Measurements from ENCODE around the gene ATF5. TPM values are rescaled to one million over a fixed set of nuclear protein-coding genes. Genes with fewer than 3 reads are reported as not detected.

The ATF5 gene
- polyA plus RNA-seq, 3 donors = 5.8 to 22.1 (median 6.0) TPM

DNA sequence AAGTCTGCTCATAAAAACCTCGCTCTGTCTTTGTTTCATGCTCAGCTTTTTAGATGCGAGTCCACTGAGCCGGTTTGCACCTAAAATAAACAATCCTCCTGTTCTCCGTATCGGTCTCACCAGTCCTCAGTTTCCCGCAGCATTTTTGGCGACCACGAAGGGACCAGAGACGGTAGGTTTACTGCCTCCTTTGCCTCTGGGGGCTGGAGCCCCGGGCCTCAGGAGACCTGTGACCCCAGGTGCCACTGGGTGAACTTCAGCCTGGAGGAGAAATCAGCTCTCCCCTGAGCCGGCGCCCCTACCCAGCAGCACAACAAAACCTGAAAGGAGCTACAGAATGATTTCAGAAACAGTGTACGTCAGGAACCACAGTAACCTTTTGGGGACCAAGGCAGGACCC lies 23.9 kb downstream of the ATF5 start:
- Mint-ChIP-seq H3K36me3 (no peaks in the 10 kb centered on the region), H3K4me3 (peak overlapping the region in 1 of 2 donors; percentile 83), H3K27me3 (ENCODE audit: low read depth in 3 of 3) (peaks cover 7 to 17% (median 10%) of the 10 kb centered on the region in 3 donors), H3K4me1 (peaks cover 58% of the 10 kb centered on the region), H3K27ac (peak overlapping the region in 6 of 7 donors; percentile 31 to 90 (median 79)), H3K9me3 (peaks cover 0 to 1% (median 0%) of the 10 kb centered on the region in 7 donors)
- Histone ChIP-seq H3K27me3 (ENCODE audit: control insufficient read depth in 2 of 2, insufficient read depth in 2 of 2, low read length in 2 of 2) (no peaks in the 10 kb centered on the region), H3K79me2 (ENCODE audit: insufficient read depth, low read length) (no peaks in the 10 kb centered on the region), H2AFZ (ENCODE audit: insufficient read depth, low read depth, low read length, poor library complexity, severe bottlenecking) (no peak overlapping the region), H3K9me3 (replicated peaks in 1 of 2; ENCODE audit: control insufficient read depth in 1 of 2, insufficient read depth in 1 of 2, low read length in 2 of 2) (no peaks in the 10 kb centered on the region), H3K27ac (ENCODE audit: low read depth in 1 of 2, low read length in 2 of 2) (peak overlapping the region in 1 of 2 donors; percentile 66), H3K9ac (ENCODE audit: insufficient read depth, low read length, poor library complexity, severe bottlenecking) (no peak overlapping the region), H3K4me3 (replicated peaks in 1 of 3; ENCODE audit: low read depth in 2 of 3, low read length in 3 of 3) (peak overlapping the region in 1 of 3 experiments; percentile 47), H3K36me3 (replicated peaks in 1 of 2; ENCODE audit: control insufficient read depth in 1 of 2, insufficient read depth in 2 of 2, low read length in 2 of 2) (no peaks in the 10 kb centered on the region), H3K4me2 (replicated peaks; ENCODE audit: extremely low read depth, low read length, poor library complexity, severe bottlenecking) (peak overlapping the region; percentile 66), H4K20me1 (ENCODE audit: insufficient read depth, low read length) (no peaks in the 10 kb centered on the region), H3K4me1 (ENCODE audit: control insufficient read depth in 1 of 2, insufficient read depth in 2 of 2, low read length in 2 of 2) (peaks cover 49 to 53% of the 10 kb centered on the region in 2 donors)
- DNase-seq = no peak
- WGBS (ENCODE audit: insufficient coverage) = 88% methylated on average over 10 of the region's 13 CpGs
- intact Hi-C loops (cut with micrococcal nuclease) = no loop called here
- TF ChIP-seq, protein P1, sequence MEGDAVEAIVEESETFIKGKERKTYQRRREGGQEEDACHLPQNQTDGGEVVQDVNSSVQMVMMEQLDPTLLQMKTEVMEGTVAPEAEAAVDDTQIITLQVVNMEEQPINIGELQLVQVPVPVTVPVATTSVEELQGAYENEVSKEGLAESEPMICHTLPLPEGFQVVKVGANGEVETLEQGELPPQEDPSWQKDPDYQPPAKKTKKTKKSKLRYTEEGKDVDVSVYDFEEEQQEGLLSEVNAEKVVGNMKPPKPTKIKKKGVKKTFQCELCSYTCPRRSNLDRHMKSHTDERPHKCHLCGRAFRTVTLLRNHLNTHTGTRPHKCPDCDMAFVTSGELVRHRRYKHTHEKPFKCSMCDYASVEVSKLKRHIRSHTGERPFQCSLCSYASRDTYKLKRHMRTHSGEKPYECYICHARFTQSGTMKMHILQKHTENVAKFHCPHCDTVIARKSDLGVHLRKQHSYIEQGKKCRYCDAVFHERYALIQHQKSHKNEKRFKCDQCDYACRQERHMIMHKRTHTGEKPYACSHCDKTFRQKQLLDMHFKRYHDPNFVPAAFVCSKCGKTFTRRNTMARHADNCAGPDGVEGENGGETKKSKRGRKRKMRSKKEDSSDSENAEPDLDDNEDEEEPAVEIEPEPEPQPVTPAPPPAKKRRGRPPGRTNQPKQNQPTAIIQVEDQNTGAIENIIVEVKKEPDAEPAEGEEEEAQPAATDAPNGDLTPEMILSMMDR (IDR thresholded peaks at IDR 0.05) = no peak

DNA sequence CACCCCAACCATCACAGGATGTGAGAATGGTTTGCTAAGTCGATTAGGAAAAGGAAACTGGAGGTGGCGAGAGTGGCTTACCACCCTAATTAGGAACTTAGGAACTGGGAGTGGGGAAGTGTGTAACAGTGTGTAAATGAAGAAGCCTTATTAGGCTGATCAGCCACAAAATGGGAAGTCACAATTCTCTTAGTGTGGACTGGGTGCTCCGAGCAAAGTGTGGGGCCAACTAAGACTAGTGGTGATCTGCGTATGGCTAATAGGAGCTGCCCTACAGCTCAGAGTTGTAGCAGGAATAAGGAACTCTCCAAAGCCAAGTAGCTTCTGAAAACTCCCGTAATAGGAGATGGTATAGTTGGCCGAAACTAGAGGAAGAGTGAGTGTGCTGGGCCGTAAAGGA lies 24.4 kb downstream of the ATF5 start:
- peak overlapping the region in 1 of 3 experiments; percentile 47 for H3K4me3 ChIP-seq (replicated peaks in 1 of 3; ENCODE audit: low read depth in 2 of 3, low read length in 3 of 3)
- peak overlapping the region; percentile 66 for H3K4me2 ChIP-seq (replicated peaks; ENCODE audit: extremely low read depth, low read length, poor library complexity, severe bottlenecking)
- peaks cover 8 to 19% (median 13%) of the 10 kb centered on the region in 3 donors for H3K27me3 Mint-ChIP-seq (ENCODE audit: low read depth in 3 of 3)
- intact Hi-C loops (cut with micrococcal nuclease) = no loop called here
- no peaks in the 10 kb centered on the region for H3K9me3 ChIP-seq (replicated peaks in 1 of 2; ENCODE audit: control insufficient read depth in 1 of 2, insufficient read depth in 1 of 2, low read length in 2 of 2)
- DNase-seq = peak; percentile 63 to 79 (median 75)
- H4K20me1 ChIP-seq (ENCODE audit: insufficient read depth, low read length) = no peaks in the 10 kb centered on the region
- H3K4me1 ChIP-seq (ENCODE audit: control insufficient read depth in 1 of 2, insufficient read depth in 2 of 2, low read length in 2 of 2) = peaks cover 49 to 53% of the 10 kb centered on the region in 2 donors
- H3K79me2 ChIP-seq (ENCODE audit: insufficient read depth, low read length) = no peaks in the 10 kb centered on the region
- H3K27me3 ChIP-seq (ENCODE audit: control insufficient read depth in 2 of 2, insufficient read depth in 2 of 2, low read length in 2 of 2) = no peaks in the 10 kb centered on the region
- WGBS (ENCODE audit: insufficient coverage) = 17% methylated on average over 2 of the region's 7 CpGs
- H3K4me3 Mint-ChIP-seq = peak overlapping the region; percentile 11 to 83
- peak overlapping the region in 1 of 2 donors; percentile 66 for H3K27ac ChIP-seq (ENCODE audit: low read depth in 1 of 2, low read length in 2 of 2)
- H3K4me1 Mint-ChIP-seq = peaks cover 58% of the 10 kb centered on the region
- H3K36me3 ChIP-seq (replicated peaks in 1 of 2; ENCODE audit: control insufficient read depth in 1 of 2, insufficient read depth in 2 of 2, low read length in 2 of 2) = no peaks in the 10 kb centered on the region
- H3K9me3 Mint-ChIP-seq = peaks cover 0 to 1% (median 0%) of the 10 kb centered on the region in 7 donors
- H2AFZ ChIP-seq (ENCODE audit: insufficient read depth, low read depth, low read length, poor library complexity, severe bottlenecking) = no peak overlapping the region
- H3K36me3 Mint-ChIP-seq = no peaks in the 10 kb centered on the region
- H3K9ac ChIP-seq (ENCODE audit: insufficient read depth, low read length, poor library complexity, severe bottlenecking) = no peak overlapping the region
- TF ChIP-seq, protein P1 (IDR thresholded peaks at IDR 0.05) = no peak
- peak overlapping the region; percentile 31 to 90 (median 80) for H3K27ac Mint-ChIP-seq

All from CD14-positive monocyte (primary cell).